ENCODE results near the gene COMTD1. TPM values are rescaled to one million over a fixed set of nuclear protein-coding genes. Genes with fewer than 3 reads are reported as not detected.
"Not testable (repeated sequence)": the region's sequence is repeated elsewhere in the genome, so short reads cannot be mapped to it uniquely, and the experiment has no call there.

COMTD1 gene
- total RNA-seq, 1 experiment from 2014 or later = 27.2 TPM

DNA sequence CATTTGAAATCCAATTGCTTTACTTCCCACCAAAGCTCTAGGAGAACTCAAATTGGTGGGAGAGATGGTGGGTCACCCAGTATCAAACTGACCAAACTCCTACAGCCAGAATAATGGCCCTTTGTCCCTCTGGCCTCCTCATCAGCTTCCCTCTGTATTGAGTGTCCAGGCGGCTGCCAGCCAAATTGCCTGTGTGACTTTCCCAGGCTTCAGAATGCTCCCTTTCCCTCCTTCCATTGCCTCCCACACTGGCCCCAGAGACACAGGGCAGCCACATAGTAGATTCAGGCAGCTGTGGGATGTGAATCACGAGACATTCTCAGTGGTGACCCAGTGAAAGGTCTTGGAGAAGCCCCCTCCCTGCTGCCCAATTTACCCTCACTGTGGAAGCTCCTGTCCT, 37.9 kb downstream of the COMTD1 start:
- DNase-seq (ENCODE audit: extremely low read depth, low read depth) = no peak

DNA sequence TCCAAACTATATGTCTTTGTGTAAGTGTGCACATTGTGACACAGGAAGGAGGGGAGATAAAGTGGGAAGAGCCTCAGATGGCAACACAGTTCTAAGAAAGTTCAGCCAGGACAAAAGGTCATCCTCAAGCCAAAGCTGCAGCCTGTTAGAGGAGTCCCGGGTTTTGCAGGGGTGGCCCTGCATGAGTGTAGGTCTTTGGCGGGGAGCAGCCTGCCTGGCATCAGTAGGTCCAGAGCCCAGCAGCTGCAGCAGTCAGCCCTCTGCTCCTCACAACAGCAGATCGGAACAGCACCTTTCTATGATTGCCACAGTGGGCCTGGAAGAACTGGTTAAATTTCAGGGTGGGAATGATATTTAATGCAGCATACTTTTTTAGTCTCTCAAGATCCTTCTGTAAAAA, 38.7 kb downstream of the COMTD1 start:
- no peak for DNase-seq (ENCODE audit: extremely low read depth, low read depth)

DNA sequence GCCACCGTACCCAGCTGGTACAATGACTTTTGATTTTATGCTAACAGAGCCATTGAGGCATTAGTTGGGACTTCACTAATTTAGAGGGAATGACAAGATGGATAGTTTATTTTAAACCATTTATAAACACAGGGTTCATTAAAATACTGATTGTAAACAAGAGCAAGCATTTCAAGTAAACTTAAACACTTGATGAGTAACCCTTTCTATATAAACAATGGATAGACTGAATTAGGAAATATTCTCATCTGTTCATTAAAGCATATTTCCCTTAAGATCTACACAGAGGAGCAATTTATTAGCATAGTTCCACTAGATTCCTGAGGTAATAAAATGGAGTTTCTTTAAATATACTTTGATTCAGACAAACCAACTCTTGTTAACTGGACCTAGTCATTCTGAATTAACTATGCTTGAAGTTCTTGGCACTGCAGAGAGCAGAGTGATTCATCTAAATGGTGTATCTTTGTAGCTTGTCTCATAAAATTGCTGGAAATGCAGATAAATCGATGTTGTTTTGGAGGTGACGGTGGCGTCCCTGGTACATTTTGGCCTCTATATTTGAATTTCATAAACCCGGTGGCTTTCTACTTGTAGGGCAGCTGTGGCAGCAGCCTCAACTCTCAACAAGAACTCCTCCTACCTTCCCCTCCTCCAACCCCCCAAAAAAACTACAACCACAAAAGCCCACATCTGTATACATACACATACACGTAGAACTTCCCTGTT, 40.6 kb downstream of the COMTD1 start:
- no peak for DNase-seq (ENCODE audit: extremely low read depth, low read depth)

DNA sequence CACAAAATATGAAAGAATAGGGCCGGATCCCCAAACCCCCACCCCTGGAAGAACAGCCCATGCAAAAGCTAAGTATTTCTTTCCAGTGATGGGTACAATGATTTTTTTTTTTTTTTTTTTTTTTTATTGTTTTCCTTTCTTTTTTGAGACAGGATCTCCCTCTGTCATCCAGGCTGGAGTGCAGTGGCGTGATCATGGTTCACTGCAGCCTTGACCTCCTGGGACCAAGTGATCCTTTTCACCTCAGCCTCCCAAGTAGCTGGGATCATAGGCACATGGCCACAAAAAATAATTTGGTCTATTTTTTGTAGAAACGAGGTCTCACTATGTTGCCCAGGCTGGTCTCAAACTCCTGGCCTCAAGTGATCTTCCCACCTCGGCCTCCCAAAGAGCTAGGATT, 41.1 kb downstream of the COMTD1 start:
- not testable (repeated sequence) for DNase-seq (ENCODE audit: extremely low read depth, low read depth)

DNA sequence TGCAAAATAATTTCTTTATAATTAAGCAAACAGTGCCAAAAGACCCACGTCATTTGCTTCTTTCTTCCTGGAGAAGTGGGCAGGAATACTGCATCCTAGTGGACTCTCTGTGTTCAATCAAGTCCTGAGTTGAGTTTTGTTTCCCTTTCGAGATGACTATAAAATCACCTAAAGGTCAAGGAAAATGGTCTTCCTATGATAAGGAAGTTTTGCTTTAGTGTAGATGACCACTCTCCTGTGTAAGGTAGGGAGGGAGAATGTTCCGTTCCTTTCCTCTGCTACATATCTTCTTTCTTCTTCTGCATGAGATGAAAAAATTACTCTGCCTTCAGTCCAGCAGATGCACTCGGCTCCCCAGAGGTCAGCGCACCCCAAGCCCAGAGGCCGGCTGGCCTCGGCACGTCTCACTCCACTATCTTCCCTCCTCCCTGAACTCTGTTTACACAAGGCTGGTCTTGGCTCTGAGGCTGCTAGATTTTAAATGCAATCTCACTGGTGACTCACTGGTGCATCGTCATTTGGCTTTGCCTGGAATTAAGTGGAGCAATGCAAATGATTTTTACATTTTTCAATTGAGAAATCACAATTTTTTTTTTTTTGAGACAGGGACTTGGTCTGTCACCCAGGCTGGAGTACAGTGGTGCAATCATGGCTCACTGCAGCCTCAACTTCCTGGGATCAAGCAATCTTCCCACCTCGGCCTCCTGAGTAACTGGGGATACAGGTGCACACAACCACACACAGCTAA, 43.8 kb downstream of the COMTD1 start:
- peak; percentile 94 for DNase-seq (ENCODE audit: extremely low read depth, low read depth)

DNA sequence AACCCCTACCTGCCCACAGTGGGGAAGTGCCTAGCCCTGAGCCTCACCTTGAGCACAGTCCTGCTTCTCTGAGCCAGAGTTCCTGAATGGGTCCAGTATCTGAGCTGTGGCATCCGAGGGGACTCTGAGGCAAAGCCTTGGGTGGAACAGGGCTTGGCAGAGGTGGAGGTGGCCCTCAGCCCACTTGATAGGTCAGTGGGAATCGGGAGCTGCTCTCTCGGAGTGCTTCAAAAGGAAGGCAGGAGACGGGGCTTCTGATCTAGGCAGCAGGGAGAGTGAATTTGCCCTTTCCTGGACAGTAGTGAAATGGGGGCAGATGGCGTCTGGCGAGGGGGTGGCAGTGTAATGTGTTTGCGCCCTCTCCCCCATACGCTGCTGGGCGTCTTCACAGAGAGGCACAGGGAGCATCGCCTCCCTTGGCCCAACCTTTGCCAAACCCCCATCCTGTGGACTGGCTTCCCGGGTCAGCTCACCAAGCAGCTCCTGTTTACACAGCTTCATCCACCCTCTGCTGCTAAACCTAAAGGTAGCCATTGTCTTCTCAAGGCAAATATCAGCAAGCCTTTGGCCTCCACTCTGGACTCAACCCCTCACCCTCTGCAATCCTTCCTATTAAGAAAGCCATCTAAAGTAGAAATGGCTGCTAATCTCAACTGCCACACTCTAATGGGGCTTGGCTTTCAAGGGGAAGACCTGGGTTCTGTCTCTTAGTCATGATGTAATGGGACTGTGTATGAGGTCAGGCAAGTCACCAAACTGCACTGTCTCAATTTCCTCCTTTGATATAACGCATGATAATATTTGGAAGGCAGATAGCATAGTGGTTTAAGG, 46.3 kb downstream of the COMTD1 start:
- DNase-seq (ENCODE audit: extremely low read depth, low read depth) = no peak

DNA sequence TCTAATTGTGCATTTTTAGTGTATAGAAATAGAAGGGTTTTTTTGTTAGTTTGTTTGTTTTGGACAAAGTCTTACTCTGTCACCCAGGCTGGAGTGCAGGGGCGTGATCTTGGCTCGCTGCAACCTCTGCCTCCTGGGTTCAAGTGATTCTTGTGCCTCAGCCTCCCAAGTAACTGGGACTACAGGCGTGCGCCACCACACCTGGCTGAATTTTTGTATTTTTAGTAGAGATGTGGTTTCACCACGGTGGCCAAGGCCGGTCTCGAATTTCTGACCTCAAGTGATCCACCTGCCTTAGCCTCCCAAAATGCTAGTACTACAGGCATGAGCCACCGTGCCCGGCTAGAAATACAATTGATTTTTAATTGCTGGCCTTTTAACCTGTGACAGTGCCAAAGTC, 47.2 kb downstream of the COMTD1 start:
- DNase-seq (ENCODE audit: extremely low read depth, low read depth) = not testable (repeated sequence)

DNA sequence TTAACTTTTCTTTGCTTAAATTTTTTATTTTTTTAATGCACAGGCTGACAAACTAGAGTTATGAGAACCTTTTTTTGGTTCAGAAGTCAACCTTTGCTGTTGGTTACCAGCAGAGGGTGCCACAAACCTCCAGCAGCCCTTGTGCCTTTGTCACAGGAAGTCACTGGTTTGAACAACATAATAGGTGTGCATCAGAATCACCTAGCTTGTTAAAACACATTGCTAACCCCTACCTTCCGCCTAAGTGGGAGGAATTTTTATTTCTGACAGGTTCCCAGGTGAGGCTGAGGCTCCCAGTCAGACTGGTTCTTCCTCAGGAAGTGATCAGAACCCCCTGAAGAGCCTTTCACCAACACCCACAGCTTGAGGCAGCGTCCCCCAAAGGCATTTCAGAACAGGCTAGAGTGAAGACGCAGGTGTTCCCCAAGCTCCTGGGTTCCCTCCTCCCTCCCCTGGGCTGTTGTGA, 47.8 kb downstream of the COMTD1 start:
- DNase-seq (ENCODE audit: extremely low read depth, low read depth) = peak; percentile 62

DNA sequence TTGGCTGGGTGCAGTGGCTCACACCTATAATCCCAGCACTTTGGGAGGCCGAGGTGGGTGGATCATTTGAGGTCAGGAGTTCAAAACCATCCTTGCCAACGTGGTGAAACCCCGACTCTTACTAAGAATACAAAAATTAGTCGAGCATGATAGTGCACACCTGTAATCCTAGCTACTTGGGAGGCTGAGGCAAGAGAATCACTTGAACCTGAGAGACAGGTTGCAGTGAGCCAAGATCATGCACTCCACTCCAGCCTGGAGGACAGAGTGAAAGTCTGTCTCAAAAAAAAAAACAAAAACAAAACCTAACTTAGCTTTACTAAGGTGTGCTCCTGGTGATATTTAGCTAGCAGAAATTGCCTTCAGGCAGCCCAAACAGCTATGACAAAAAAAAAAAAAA, 49.4 kb downstream of the COMTD1 start:
- DNase-seq (ENCODE audit: extremely low read depth, low read depth) = no peak

Small RNAs within 50 kb of the gene (small RNA-seq; reads per million reads assigned to genes)
- 0 reads per million in 2 experiments for gene HMGA1P5
- 0 reads per million in 2 experiments for gene RPL39P25

Other genes starting within 250 kb of the COMTD1 start
- 29.7 and 32.9 TPM in 2 replicates for gene SAMD8, start 124.3 kb downstream of the COMTD1 start, total RNA-seq (2014; rRNA removed; shearing (Covaris generic))
- 323 and 341 TPM in 2 replicates for gene VDAC2, start 25.2 kb downstream of the COMTD1 start, total RNA-seq (2014; rRNA removed; shearing (Covaris generic))
- 7.5 and 10.5 TPM in 2 replicates for gene ZNF503, start 165.8 kb upstream of the COMTD1 start, total RNA-seq (2014; rRNA removed; shearing (Covaris generic))
- 0.95 and 0.99 TPM in 2 replicates for gene LRMDA, start 195.7 kb upstream of the COMTD1 start, total RNA-seq (2014; rRNA removed; shearing (Covaris generic))